ENCODE measurements around the gene CHADL. TPM values are rescaled to one million over a fixed set of nuclear protein-coding genes. Genes with fewer than 3 reads are reported as not detected.

CHADL gene
- total RNA-seq, 1 experiment from 2014 or later: 1.2 TPM

GRCh38 chr22:41247703-41248102 lies 7.0 kb upstream of the CHADL start:
- intact Hi-C loops (cut with micrococcal nuclease): no loop called here
- Histone ChIP-seq H2AFZ (ENCODE audit: low read length) (no peak overlapping the region), H3K9me2 (replicated peaks; ENCODE audit: low read length) (no peaks in the 10 kb centered on the region), H3K4me2 (ENCODE audit: low read length) (no peak overlapping the region), H3K4me1 (ENCODE audit: insufficient read depth, low read length) (no peaks in the 10 kb centered on the region), H3K4me3 (ENCODE audit: low read length) (no peak overlapping the region), H3F3A (ENCODE audit: low read length, unreplicated experiment) (no peaks in the 10 kb centered on the region), H3K27ac (ENCODE audit: low read length) (no peak overlapping the region), H3K36me3 (ENCODE audit: low read depth, low read length) (peaks cover 16% of the 10 kb centered on the region; the same call in 1 of the 2 replicates), H3K79me2 (ENCODE audit: low read length) (no peaks in the 10 kb centered on the region), H4K20me1 (ENCODE audit: low read length) (no peaks in the 10 kb centered on the region), H3K27me3 (ENCODE audit: low read length) (no peaks in the 10 kb centered on the region), H3K9ac (ENCODE audit: low read length) (no peak overlapping the region), H3K9me3 (ENCODE audit: low read length) (no peaks in the 10 kb centered on the region)
- DNase-seq (no peak), ATAC-seq (no peak)
- no TSS peak for BruUV-seq (replicated peaks)
- TF ChIP-seq CTCF (conservative IDR thresholded peaks at IDR 0.05; ENCODE audit: low read depth, low read length): no peak
- no peak for TF ChIP-seq EZH2 (IDR thresholded peaks at IDR 0.05; ENCODE audit: low read length, unreplicated experiment)
- no peak for TF ChIP-seq EZH2phosphoT487 (IDR thresholded peaks at IDR 0.05; ENCODE audit: borderline replicate concordance, low read length)
- CTCF ChIA-PET: no interaction called here
- POLR2A ChIA-PET (ENCODE audit: unreplicated experiment): interaction anchor here (0.6 kb wide), 1 partner anchor 838 kb away, joined by 6 read pairs; no protein-coding TSS in a partner anchor

GRCh38 chr22:41245917-41246499 lies 5.3 kb upstream of the CHADL start:
- CTCF ChIA-PET: no interaction called here
- Histone ChIP-seq H3K27ac (ENCODE audit: low read length) (no peak overlapping the region), H3K36me3 (ENCODE audit: low read depth, low read length) (peaks cover 9% of the 10 kb centered on the region; the same call in 1 of the 2 replicates), H3K9me3 (ENCODE audit: low read length) (no peaks in the 10 kb centered on the region), H2AFZ (ENCODE audit: low read length) (no peak overlapping the region), H3K27me3 (ENCODE audit: low read length) (no peaks in the 10 kb centered on the region), H3K9me2 (replicated peaks; ENCODE audit: low read length) (no peaks in the 10 kb centered on the region), H3K79me2 (ENCODE audit: low read length) (no peaks in the 10 kb centered on the region), H3K4me1 (ENCODE audit: insufficient read depth, low read length) (no peaks in the 10 kb centered on the region), H3K4me3 (ENCODE audit: low read length) (no peak overlapping the region), H3F3A (ENCODE audit: low read length, unreplicated experiment) (no peaks in the 10 kb centered on the region), H4K20me1 (ENCODE audit: low read length) (no peaks in the 10 kb centered on the region), H3K4me2 (ENCODE audit: low read length) (no peak overlapping the region), H3K9ac (ENCODE audit: low read length) (no peak overlapping the region)
- BruUV-seq (replicated peaks): TSS peak; percentile 20
- ATAC-seq: no peak
- TF ChIP-seq CTCF (conservative IDR thresholded peaks at IDR 0.05; ENCODE audit: low read depth, low read length): 0 out of 2 replicates have a peak, but pooled peaks have one; percentile 25
- TF ChIP-seq EZH2phosphoT487 (IDR thresholded peaks at IDR 0.05; ENCODE audit: borderline replicate concordance, low read length): no peak
- POLR2A ChIA-PET (ENCODE audit: unreplicated experiment): no interaction called here
- intact Hi-C loops (cut with micrococcal nuclease): no loop called here
- DNase-seq: no peak

GRCh38 chr22:41243361-41243760 lies 2.6 kb upstream of the CHADL start:
- TF ChIP-seq EZH2phosphoT487 (IDR thresholded peaks at IDR 0.05; ENCODE audit: borderline replicate concordance, low read length) (no peak), CTCF (conservative IDR thresholded peaks at IDR 0.05; ENCODE audit: low read depth, low read length) (no peak), EZH2 (IDR thresholded peaks at IDR 0.05; ENCODE audit: low read length, unreplicated experiment) (no peak)
- H3K79me2 ChIP-seq (ENCODE audit: low read length): no peaks in the 10 kb centered on the region
- no peak overlapping the region for H3K4me3 ChIP-seq (ENCODE audit: low read length)
- no peaks in the 10 kb centered on the region for H3K4me1 ChIP-seq (ENCODE audit: insufficient read depth, low read length)
- no peak overlapping the region for H2AFZ ChIP-seq (ENCODE audit: low read length)
- ChIA-PET POLR2A (ENCODE audit: unreplicated experiment) (no interaction called here), CTCF (no interaction called here)
- H3K27ac ChIP-seq (ENCODE audit: low read length): no peak overlapping the region
- DNase-seq (no peak), ATAC-seq (no peak)
- H3K9ac ChIP-seq (ENCODE audit: low read length): no peak overlapping the region
- H3K9me2 ChIP-seq (replicated peaks; ENCODE audit: low read length): no peaks in the 10 kb centered on the region
- H3K36me3 ChIP-seq (ENCODE audit: low read depth, low read length): no peaks in the 10 kb centered on the region; the same call in 1 of the 2 replicates
- no peaks in the 10 kb centered on the region for H3F3A ChIP-seq (ENCODE audit: low read length, unreplicated experiment)
- H4K20me1 ChIP-seq (ENCODE audit: low read length): no peaks in the 10 kb centered on the region
- no peaks in the 10 kb centered on the region for H3K9me3 ChIP-seq (ENCODE audit: low read length)
- no TSS peak for BruUV-seq (replicated peaks)
- H3K4me2 ChIP-seq (ENCODE audit: low read length): no peak overlapping the region
- no peaks in the 10 kb centered on the region for H3K27me3 ChIP-seq (ENCODE audit: low read length)
- intact Hi-C loops (cut with micrococcal nuclease): no loop called here

All from PC-3 (cell line).